HuH-7 (cell line): ENCODE results near the gene KIAA1549.
"Not testable (repeated sequence)": the region's sequence is repeated elsewhere in the genome, so short reads cannot be mapped to it uniquely, and the experiment has no call there.

Experiments
- DNase-seq: peaks from one replicate; pipeline ENCODE4 v3.0.0; 2011; ENCODE audit warnings: low spot score

The KIAA1549 gene

DNA sequence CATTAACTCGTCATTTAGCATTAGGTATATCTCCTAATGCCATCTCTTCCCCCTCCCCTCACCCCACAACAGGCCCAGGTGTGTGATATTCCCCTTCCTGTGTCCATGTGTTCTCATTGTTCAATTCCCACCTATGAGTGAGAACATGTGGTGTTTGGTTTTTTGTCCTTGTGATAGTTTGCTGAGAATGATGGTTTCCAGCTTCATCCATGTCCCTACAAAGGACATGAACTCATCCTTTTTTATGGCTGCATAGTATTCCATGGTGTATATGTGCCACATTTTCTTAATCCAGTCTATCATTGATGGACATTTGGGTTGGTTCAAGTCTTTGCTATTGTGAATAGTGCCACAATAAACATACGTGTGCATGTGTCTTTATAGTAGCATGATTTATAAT lies 169.9 kb downstream of the KIAA1549 start:
- not testable (repeated sequence) for DNase-seq

DNA sequence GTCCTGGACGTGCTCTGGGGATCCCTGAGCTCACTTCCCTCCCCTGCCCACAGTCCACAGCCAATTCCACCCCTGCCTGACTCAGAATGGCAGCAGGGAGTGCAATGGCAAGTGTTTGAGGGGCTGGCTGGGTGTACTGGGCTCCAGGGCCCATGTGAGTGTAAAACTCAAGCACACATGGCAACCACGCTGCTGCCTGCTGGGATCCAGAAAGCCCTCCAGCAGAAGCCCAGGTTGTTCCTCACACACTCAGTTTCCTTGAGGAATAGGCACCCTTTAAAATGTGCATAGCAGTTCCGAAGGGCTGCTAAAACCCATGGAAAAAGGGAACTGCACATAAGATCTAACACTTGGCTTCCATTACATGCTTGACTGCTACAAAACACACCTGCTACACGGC lies 171.8 kb downstream of the KIAA1549 start:
- DNase-seq = no peak

DNA sequence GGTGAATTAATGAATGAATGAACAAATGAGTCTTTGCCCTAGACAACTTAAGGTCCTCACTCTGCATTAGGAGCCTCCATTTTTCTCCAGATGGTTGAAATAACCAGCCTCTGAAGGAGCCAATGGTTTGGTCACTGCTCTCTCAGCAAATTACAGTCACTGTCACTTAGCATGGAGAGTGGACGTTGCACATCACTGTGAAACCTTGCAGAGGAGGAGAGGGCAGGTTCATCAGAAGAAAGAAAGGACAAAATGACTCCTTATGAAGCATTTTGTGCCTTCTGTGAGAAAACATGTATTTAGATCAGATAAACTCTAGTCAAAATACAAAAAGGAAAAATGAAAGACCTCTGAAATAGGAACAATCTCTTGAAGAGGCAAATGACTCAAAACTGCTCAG lies 176.6 kb downstream of the KIAA1549 start:
- no peak for DNase-seq

DNA sequence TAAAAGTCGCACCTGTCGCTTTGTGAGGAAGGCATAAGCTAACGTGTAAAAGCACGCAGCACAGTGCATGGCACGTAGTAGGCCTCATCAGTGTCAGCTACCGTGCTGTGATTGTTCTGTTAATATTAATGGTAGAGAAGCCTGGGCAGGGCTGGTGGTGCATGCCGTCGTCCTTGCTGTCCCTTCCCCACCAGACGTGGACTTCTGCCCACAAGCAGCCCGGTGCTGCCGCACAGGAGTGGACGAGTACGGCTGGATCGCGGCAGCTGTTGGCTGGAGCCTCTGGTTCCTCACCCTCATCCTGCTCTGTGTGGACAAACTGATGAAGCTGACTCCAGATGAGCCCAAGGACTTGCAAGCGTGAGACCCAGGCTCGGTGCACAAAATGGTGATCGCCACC lies 178.5 kb downstream of the KIAA1549 start:
- DNase-seq = no peak

DNA sequence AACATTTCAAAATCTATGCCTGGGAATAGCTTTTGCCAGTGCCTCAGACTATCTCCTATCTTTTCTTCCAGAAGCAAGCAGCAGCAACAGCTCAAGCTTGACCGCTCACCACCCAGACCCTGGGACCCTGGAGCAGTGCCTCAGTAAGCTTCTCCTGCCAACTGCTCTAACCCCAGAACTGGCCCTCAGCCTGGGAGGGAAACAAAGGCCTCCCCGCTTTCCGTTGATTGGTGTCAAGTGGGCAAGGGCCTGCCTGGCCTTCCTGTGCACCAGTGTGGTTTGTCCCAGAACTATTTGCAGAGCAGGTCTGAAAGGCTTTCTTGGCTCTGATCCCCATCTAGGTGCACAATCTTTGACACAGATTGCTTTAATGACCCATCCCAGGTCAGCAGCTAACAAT lies 179.9 kb downstream of the KIAA1549 start:
- DNase-seq = no peak

DNA sequence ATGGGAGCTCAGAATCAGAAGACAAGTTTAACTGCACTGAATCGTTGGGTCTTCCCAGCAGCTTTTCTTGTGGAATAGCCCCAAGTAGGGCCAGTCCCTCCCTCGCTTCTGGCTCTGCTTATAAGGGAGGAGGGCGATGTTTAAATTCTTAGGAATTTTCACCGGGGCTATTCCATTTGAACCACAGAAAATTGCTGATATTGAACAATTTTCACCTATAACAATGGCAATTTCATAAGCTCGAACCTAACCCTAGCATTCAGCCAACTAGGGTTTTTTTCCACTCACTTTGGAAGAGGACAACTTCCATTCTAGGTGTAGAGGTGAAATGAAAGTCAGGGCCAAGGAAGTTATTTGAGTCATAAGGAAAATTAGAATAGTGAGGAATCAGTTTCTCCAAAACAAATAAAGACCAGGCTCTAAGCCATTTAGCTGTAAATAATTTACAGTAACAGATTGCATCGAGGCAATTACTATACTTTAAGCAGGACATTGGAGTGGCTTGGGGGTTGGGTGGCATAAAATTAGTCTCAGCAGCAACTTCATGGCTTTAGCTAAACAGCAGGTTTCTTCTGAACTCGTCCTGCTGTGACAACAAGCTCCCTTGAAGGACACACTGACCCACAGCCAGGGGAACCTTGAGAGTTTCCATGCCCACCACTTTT lies 181.7 kb downstream of the KIAA1549 start:
- no peak for DNase-seq

DNA sequence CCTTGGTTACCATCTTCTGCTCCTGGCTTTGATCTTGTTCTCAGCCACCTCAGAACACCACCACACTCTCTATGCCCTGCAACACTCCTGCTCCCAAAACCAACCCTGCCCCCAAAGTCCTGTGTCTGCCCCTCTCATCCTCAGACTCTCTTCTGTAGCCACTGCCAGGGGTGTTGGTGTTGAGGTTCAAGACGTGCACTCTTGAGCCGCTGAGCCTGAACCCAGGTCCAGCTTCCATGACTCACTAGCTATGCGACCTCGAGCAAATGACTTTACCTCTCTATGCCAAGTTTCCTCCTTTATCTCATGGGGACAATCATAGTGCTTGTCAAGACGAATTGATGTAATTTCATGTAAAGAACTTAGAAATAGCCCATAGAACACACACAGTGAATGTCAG lies 182.4 kb downstream of the KIAA1549 start:
- no peak for DNase-seq

DNA sequence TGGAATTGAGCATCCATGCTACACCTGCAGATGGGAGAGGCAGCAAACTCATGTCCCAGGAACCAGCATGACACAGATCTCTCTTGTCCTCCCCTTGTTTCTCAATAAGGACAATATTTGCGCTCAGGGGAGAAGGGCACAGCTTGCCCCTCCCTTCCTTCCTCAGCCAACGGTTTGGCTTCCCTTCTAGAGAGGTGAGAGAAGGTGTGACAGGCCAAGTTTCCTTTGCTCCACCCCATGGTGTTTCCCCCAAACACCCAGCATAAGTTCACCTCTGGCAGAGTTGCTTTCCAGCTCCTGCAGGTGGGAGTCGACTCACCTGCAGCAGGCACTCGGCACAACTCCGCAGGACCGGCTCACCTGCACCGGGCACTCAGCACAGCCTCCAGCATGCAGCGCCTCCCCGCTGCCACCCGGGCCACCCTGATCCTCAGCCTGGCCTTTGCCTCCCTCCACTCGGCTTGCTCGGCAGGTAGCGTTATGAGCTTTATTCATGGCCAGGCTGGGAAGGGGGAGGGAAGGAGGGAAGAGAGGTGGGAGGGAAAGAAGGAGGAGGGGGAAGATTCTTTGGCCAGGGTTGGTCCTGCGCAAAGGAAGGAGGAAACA lies 183.4 kb downstream of the KIAA1549 start, which contains the start of the genes ATP6V0A4 and TMEM213:
ATP6V0A4 (minus strand) TSS at position 482 of the 606 bp plus-strand sequence. CDS start 26,949 bp downstream, outside the sequence.
TMEM213 (plus strand) TSS at position 280 of the 606 bp plus-strand sequence; CDS start at position 391, 111 bp downstream.
- DNase-seq = no peak

DNA sequence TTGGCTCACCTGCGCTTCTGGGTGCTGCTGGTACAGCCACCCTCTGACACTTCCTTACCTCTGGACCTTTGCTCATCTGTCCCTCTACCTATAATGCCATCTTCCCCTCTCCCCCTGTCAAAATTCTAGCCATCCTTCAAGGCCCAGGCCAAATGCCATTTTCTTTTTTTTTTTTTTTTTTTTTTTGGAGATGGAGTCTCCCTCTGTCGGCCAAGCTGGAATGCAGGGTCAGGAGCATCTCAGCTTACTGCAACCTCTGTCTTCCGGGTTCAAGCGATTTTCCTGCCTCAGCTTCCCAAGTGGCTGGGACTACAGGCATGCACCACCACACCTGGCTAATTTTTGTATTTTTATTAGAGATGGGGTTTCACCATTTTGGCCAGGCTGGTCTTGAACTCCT lies 184.1 kb downstream of the KIAA1549 start:
- DNase-seq = not testable (repeated sequence)

DNA sequence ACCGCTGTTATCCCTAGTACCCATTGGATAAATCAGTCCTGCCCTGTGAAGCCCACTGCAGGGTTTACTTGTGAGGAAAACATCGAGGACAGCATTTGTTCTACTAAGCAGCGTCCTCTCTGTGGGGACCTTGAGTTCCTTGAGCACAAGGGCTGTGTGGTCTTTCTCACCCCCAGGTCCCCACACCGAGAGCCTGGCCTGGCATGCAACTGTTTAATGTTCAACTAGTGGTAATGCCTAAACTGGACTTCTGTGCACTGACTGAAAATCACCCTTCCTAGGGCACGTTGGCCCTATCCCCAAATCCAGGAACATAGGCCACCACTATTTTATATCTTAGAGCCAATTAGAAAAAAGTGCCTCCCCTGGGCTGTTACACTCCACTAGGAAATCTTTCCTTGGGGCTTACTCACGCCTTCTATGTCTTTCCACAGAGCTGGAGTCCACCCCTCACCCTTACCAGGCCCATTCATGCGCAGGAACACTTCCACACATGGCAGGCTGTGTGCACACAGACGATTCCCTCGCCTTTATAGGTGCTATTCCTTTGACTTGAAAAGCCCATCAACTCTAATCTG lies 185.1 kb downstream of the KIAA1549 start:
- DNase-seq = no peak

DNA sequence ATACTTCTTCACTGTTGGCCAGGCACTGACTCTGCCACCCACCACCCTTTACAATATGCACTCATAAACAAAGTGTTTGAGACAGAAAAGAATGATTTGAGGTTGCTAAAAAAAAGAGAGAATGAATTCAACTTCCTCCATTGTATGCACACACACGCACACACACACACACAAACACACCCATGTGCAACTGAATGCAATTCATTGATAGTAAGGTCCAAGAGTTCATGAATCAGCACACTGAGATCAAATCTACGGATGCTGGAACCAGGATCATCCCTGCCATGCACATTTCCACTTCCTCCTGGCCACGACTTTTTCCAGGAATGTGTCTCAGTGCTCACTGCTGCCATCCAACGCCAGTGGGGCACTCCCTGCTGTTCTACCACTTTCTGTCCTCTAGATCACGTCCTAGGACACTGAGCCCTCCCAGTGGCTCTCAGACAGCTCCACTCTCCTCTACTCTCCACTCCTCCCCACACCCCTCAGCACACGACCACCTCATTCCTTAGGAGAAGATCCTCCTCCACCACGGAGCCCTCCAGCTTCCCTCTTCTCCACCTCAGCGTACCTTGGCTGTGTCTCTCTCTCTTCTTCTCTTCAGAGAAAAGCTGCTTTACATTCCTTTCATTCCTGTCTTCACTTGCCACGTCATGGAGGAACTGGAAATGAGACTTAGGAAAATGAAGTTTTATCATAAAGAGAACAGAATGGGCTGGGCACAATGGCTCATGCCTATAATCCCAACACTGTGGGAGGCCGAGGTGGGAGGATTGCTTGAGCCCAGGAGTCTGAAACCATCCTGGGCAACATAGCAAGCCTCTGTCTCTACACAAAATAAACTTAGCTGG lies 195.4 kb downstream of the KIAA1549 start:
- no peak for DNase-seq

DNA sequence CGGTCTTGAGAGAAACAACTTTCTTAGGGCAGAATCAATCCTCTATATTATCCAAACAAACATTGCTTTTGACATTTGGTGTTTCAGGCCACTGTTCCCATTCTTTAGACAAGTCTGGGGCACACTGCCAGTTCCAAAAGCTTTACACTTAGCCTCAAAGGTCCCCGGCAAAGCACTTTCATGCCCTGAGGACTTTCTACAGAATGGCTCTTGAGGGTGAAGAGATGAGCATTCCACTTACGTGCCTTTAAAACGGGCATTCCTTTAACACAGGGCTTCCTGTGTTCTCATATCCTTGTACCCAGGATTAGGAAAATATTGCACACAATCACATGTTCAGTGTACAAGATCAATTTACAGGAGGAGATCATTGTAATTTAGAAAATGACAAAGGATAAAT lies 196.5 kb downstream of the KIAA1549 start:
- no peak for DNase-seq
